HUES64 (cell line): ENCODE results near the gene NUP93.

Experiments
- H3K27ac ChIP-seq: 2 replicates; pipeline ENCODE4 v1.7.0; 2013; ENCODE audit warnings: low read depth, low read length, inconsistent platforms
- H3K27me3 ChIP-seq: 2 replicates; pipeline ENCODE4 v1.6.1; 2013; ENCODE audit warnings: mild to moderate bottlenecking, low read length; ENCODE audit not compliant: insufficient read depth
- H3K36me3 ChIP-seq: 2 replicates; pipeline ENCODE4 v1.6.1; 2013; ENCODE audit warnings: mild to moderate bottlenecking, low read length; ENCODE audit not compliant: insufficient read depth
- H3K4me1 ChIP-seq: 2 replicates; pipeline ENCODE4 v1.6.1; 2013; ENCODE audit warnings: mild to moderate bottlenecking, low read length, moderate library complexity; ENCODE audit not compliant: insufficient read depth
- H3K4me3 ChIP-seq: 2 replicates; pipeline ENCODE4 v1.5.1; 2013; ENCODE audit warnings: mild to moderate bottlenecking, low read length, moderate library complexity
- H3K9ac ChIP-seq: 2 replicates; pipeline ENCODE4 v1.6.1; 2013; ENCODE audit warnings: mild to moderate bottlenecking, low read depth, low read length
- H3K9me3 ChIP-seq: 2 replicates; pipeline ENCODE4 v1.6.1; 2013; ENCODE audit warnings: low read depth, low read length; ENCODE audit not compliant: insufficient read depth
- WGBS: fragments of 150-250, 120-280 bp; methylation state at CpG from one replicate; pipeline ENCODE4 v1.1.7; 2013; ENCODE audit warnings: missing lambda C conversion rate; 5-methylcytosine and 5-hydroxymethylcytosine counted together

The NUP93 gene

GRCh38 chr16:56838622-56839337 is 108.9 kb downstream of the NUP93 start:
- no peaks in the 10 kb centered on the region for H3K27me3 ChIP-seq
- WGBS, result 95% methylated on average over 9 of the region's 9 CpGs
- H3K9me3 ChIP-seq, result no peaks in the 10 kb centered on the region
- H3K27ac ChIP-seq, result no peak overlapping the region
- no peak overlapping the region for H3K4me3 ChIP-seq
- no peak overlapping the region for H3K9ac ChIP-seq
- peaks cover 93% of the 10 kb centered on the region for H3K36me3 ChIP-seq
- H3K4me1 ChIP-seq, result no peaks in the 10 kb centered on the region

GRCh38 chr16:56841233-56841632 is 111.3 kb downstream of the NUP93 start:
- Histone ChIP-seq H3K4me3 (no peak overlapping the region), H3K36me3 (peaks cover 88% of the 10 kb centered on the region), H3K27ac (no peak overlapping the region), H3K9ac (no peak overlapping the region), H3K4me1 (no peaks in the 10 kb centered on the region), H3K27me3 (no peaks in the 10 kb centered on the region), H3K9me3 (no peaks in the 10 kb centered on the region)
- 95% methylated on average over 2 of the region's 2 CpGs for WGBS

GRCh38 chr16:56841659-56842058 is 111.7 kb downstream of the NUP93 start:
- no peak overlapping the region for H3K27ac ChIP-seq
- H3K9me3 ChIP-seq, result no peaks in the 10 kb centered on the region
- H3K9ac ChIP-seq, result no peak overlapping the region
- no peaks in the 10 kb centered on the region for H3K27me3 ChIP-seq
- no peaks in the 10 kb centered on the region for H3K4me1 ChIP-seq
- H3K36me3 ChIP-seq, result peaks cover 83% of the 10 kb centered on the region
- H3K4me3 ChIP-seq, result no peak overlapping the region
- 95% methylated on average over 10 of the region's 10 CpGs for WGBS

- no peaks in the 10 kb centered on the region for H3K27me3 ChIP-seq
- no peaks in the 10 kb centered on the region for H3K9me3 ChIP-seq
- no peak overlapping the region for H3K4me3 ChIP-seq
- no peak overlapping the region for H3K9ac ChIP-seq
- H3K27ac ChIP-seq, result no peak overlapping the region
- H3K36me3 ChIP-seq, result peaks cover 79% of the 10 kb centered on the region
- H3K4me1 ChIP-seq, result no peaks in the 10 kb centered on the region
Observed at GRCh38 chr16:56842133-56842532, 112.2 kb downstream of the NUP93 start.

- Histone ChIP-seq H3K27ac (no peak overlapping the region), H3K4me3 (no peak overlapping the region), H3K9ac (no peak overlapping the region), H3K4me1 (peaks cover 12% of the 10 kb centered on the region; the same call in 1 of the 2 replicates), H3K27me3 (no peaks in the 10 kb centered on the region), H3K36me3 (peaks cover 60% of the 10 kb centered on the region), H3K9me3 (no peaks in the 10 kb centered on the region)
- 94% methylated on average over 6 of the region's 6 CpGs for whole genome bisulfite sequencing
Observed at GRCh38 chr16:56844056-56844455, 114.1 kb downstream of the NUP93 start.

- H3K36me3 ChIP-seq, result peaks cover 31% of the 10 kb centered on the region
- H3K4me3 ChIP-seq, result no peak overlapping the region
- no peak overlapping the region for H3K27ac ChIP-seq
- no peak overlapping the region for H3K9ac ChIP-seq
- 90% methylated on average over 9 of the region's 9 CpGs for WGBS
- H3K4me1 ChIP-seq, result peaks cover 23% of the 10 kb centered on the region; the same call in 1 of the 2 replicates
- no peaks in the 10 kb centered on the region for H3K27me3 ChIP-seq
- no peaks in the 10 kb centered on the region for H3K9me3 ChIP-seq
Observed at GRCh38 chr16:56847173-56847910, 117.4 kb downstream of the NUP93 start.

- peak overlapping the region; percentile 33; the same call in 1 of the 2 replicates for H3K9ac ChIP-seq
- no peak overlapping the region for H3K27ac ChIP-seq
Observed at GRCh38 chr16:56848029-56848936, 118.4 kb downstream of the NUP93 start.

GRCh38 chr16:56848955-56849689 is 119.2 kb downstream of the NUP93 start:
- H3K9ac ChIP-seq, result peak overlapping the region; percentile 33; the same call in 1 of the 2 replicates
- 77% methylated on average over 6 of the region's 7 CpGs for WGBS

More at GRCh38 chr16:56848029-56848936, 118.4 kb downstream of the NUP93 start:
- Histone ChIP-seq H3K4me3 (no peak overlapping the region), H3K27me3 (no peaks in the 10 kb centered on the region), H3K36me3 (peaks cover 22% of the 10 kb centered on the region), H3K4me1 (peaks cover 24% of the 10 kb centered on the region; the same call in 1 of the 2 replicates), H3K9me3 (no peaks in the 10 kb centered on the region)
- 89% methylated on average over 11 of the region's 11 CpGs for WGBS

GRCh38 chr16:56849690-56850680 is 120.1 kb downstream of the NUP93 start:
- WGBS, result 91% methylated on average over 10 of the region's 11 CpGs
- peaks cover 5% of the 10 kb centered on the region for H3K36me3 ChIP-seq
- H3K4me1 ChIP-seq, result peaks cover 24% of the 10 kb centered on the region; the same call in 1 of the 2 replicates
- no peak overlapping the region for H3K9ac ChIP-seq
- no peak overlapping the region; the same call in 1 of the 2 replicates for H3K27ac ChIP-seq
- no peaks in the 10 kb centered on the region for H3K9me3 ChIP-seq
- no peak overlapping the region for H3K4me3 ChIP-seq
- no peaks in the 10 kb centered on the region for H3K27me3 ChIP-seq

More at GRCh38 chr16:56848955-56849689, 119.2 kb downstream of the NUP93 start:
- no peak overlapping the region for H3K27ac ChIP-seq
- no peaks in the 10 kb centered on the region for H3K9me3 ChIP-seq
- H3K4me1 ChIP-seq, result peaks cover 24% of the 10 kb centered on the region; the same call in 1 of the 2 replicates
- H3K36me3 ChIP-seq, result peaks cover 13% of the 10 kb centered on the region
- H3K4me3 ChIP-seq, result no peak overlapping the region
- no peaks in the 10 kb centered on the region for H3K27me3 ChIP-seq
